Loucy (cell line): Measurements from ENCODE around the gene SLC16A4.

Experiments
- CTCF ChIP-seq: fragments of 200-600 bp; sonication (generic); conservative IDR thresholded peaks from 2 replicates; pipeline ENCODE4 v1.5.1; 2014; ENCODE audit warnings: mild to moderate bottlenecking, antibody characterized with exemption, low read length
- EZH2phosphoT487 ChIP-seq: fragments of 200-600 bp; IDR thresholded peaks from 2 replicates; pipeline ENCODE4 v1.6.1; 2018; ENCODE audit warnings: antibody characterized with exemption, mild to moderate bottlenecking, moderate library complexity, borderline replicate concordance

GRCh38 chr1:110321846-110322245, 69.0 kb downstream of the SLC16A4 start:
- no peak for TF ChIP-seq CTCF
- no peak for TF ChIP-seq EZH2phosphoT487
